Thyroid gland (tissue), 4 donors: ENCODE results near the gene DMD. TPM values are rescaled to one million over a fixed set of nuclear protein-coding genes. Genes with fewer than 3 reads are reported as not detected.

Experiments
- DNase-seq, 2 donors: peaks; one replicate each; pipeline ENCODE4 v3.0.0-alpha.2; 2019
- H3K27ac ChIP-seq, 3 donors: fragments of 200-600 bp; sonication (generic); 1 replicate in 2 of 3; 2 replicates in 1 of 3; pipeline ENCODE4 v1.5.1; 2016 to 2019; ENCODE audit warnings: mild to moderate bottlenecking in 1 of 3, moderate library complexity in 1 of 3
- H3K27me3 ChIP-seq: fragments of 200-600 bp; sonication (generic); one replicate; pipeline ENCODE4 v1.5.1; 2019
- H3K36me3 ChIP-seq, 2 donors: fragments of 200-600 bp; sonication (generic); one replicate each; pipeline ENCODE4 v1.5.1; 2016 to 2019
- H3K4me1 ChIP-seq, 2 donors: fragments of 200-600 bp; sonication (generic); one replicate each; pipeline ENCODE4 v1.5.1; 2017 to 2019
- H3K4me3 ChIP-seq, 3 donors: fragments of 200-600 bp; sonication (generic); replicated peaks in 1 of 3; 1 replicate in 2 of 3; 2 replicates in 1 of 3; pipeline ENCODE4 v1.5.1; 2016; ENCODE audit warnings: mild to moderate bottlenecking in 1 of 3
- H3K9me3 ChIP-seq: fragments of 200-600 bp; sonication (generic); one replicate; pipeline ENCODE4 v1.5.1; 2017
- CTCF ChIP-seq, 6 experiments: fragments of 200-600 bp in 3 of 6; fragments of 450-650 bp in 3 of 6; sonication (generic) in 3 of 6; IDR thresholded peaks; one replicate each; pipeline ENCODE4 v1.5.1; 2016 to 2019; ENCODE audit warnings: antibody characterized with exemption in 6 of 6, mild to moderate bottlenecking in 2 of 6, inconsistent platforms in 1 of 6, moderate library complexity in 1 of 6
- POLR2A ChIP-seq, 2 donors: fragments of 450-650 bp; IDR thresholded peaks; one replicate each; pipeline ENCODE4 v1.6.1; 2017; ENCODE audit warnings: antibody characterized with exemption in 2 of 2, mild to moderate bottlenecking in 2 of 2, moderate library complexity in 1 of 2
- WGBS, 2 donors: methylation state at CpG; one replicate each; pipeline ENCODE4 v1.1.5; 2017; 5-methylcytosine and 5-hydroxymethylcytosine counted together
- intact Hi-C: fragments of 100-400 bp; cut with DNase I; formaldehyde crosslinking; loops from one replicate; pipeline ENCODE4 v1.15.1; 2023
- total RNA-seq, 4 donors: library from RNA; depleted of rRNA; stranded (reverse); fragments of >200 nt; gene quantifications; one replicate each; pipeline ENCODE4 v1.2.3, GENCODE V29; 2016

The DMD gene
- total RNA-seq, 4 donors from 2014 or later: 16.5 to 24.0 (median 21.7) TPM

- peak; percentile 7 to 18 for DNase-seq
- WGBS, 2 donors: 24 to 30% methylated on average over 4 of the region's 4 CpGs
- no peaks in the 10 kb centered on the region for H3K4me1 ChIP-seq
- H3K4me3 ChIP-seq: no peak overlapping the region
- TF ChIP-seq POLR2A (IDR thresholded peaks at IDR 0.05) (no peak), CTCF (IDR thresholded peaks at IDR 0.05) (no peak)
- H3K36me3 ChIP-seq: no peaks in the 10 kb centered on the region
- intact Hi-C loops: no loop called here
- H3K9me3 ChIP-seq: no peaks in the 10 kb centered on the region
- no peaks in the 10 kb centered on the region for H3K27me3 ChIP-seq
- no peak overlapping the region for H3K27ac ChIP-seq
Measured at GRCh38 chrX:33183361-33183760, 28.0 kb downstream of the DMD start.

GRCh38 chrX:33178690-33179089 is 32.7 kb downstream of the DMD start:
- 91 to 95% methylated on average over 1 of the region's 1 CpG for WGBS, 2 donors
- TF ChIP-seq POLR2A (IDR thresholded peaks at IDR 0.05) (no peak), CTCF (IDR thresholded peaks at IDR 0.05) (no peak)
- Histone ChIP-seq H3K27ac (no peak overlapping the region), H3K36me3 (no peaks in the 10 kb centered on the region), H3K4me1 (no peaks in the 10 kb centered on the region), H3K9me3 (no peaks in the 10 kb centered on the region), H3K27me3 (no peaks in the 10 kb centered on the region), H3K4me3 (no peak overlapping the region)
- intact Hi-C loops: no loop called here
- DNase-seq: no peak

GRCh38 chrX:33178218-33178617 is 33.1 kb downstream of the DMD start:
- Histone ChIP-seq H3K36me3 (no peaks in the 10 kb centered on the region), H3K9me3 (no peaks in the 10 kb centered on the region), H3K27me3 (no peaks in the 10 kb centered on the region), H3K27ac (no peak overlapping the region), H3K4me3 (no peak overlapping the region), H3K4me1 (no peaks in the 10 kb centered on the region)
- no peak for TF ChIP-seq POLR2A (IDR thresholded peaks at IDR 0.05)
- no peak for TF ChIP-seq CTCF (IDR thresholded peaks at IDR 0.05)
- intact Hi-C loops: no loop called here
- WGBS, 2 donors: 91 to 94% methylated on average over 4 of the region's 4 CpGs
- DNase-seq: no peak

GRCh38 chrX:33175201-33175600 is 36.1 kb downstream of the DMD start:
- no peak overlapping the region for H3K4me3 ChIP-seq
- no peaks in the 10 kb centered on the region for H3K9me3 ChIP-seq
- DNase-seq: no peak
- 88 to 96% methylated on average over 1 of the region's 1 CpG for WGBS, 2 donors
- TF ChIP-seq POLR2A (IDR thresholded peaks at IDR 0.05): no peak
- no peak for TF ChIP-seq CTCF (IDR thresholded peaks at IDR 0.05)
- no peaks in the 10 kb centered on the region for H3K27me3 ChIP-seq
- H3K4me1 ChIP-seq: no peaks in the 10 kb centered on the region
- no peaks in the 10 kb centered on the region for H3K36me3 ChIP-seq
- H3K27ac ChIP-seq: no peak overlapping the region
- intact Hi-C loops: no loop called here

GRCh38 chrX:33171041-33171440 is 40.3 kb downstream of the DMD start:
- intact Hi-C loops: no loop called here
- Histone ChIP-seq H3K4me3 (no peak overlapping the region), H3K4me1 (no peaks in the 10 kb centered on the region), H3K27ac (no peak overlapping the region), H3K27me3 (no peaks in the 10 kb centered on the region), H3K36me3 (no peaks in the 10 kb centered on the region), H3K9me3 (no peaks in the 10 kb centered on the region)
- no peak for DNase-seq
- TF ChIP-seq POLR2A (IDR thresholded peaks at IDR 0.05): no peak
- 90 to 96% methylated on average over 2 of the region's 2 CpGs for WGBS, 2 donors

- no peak for DNase-seq
- H3K4me3 ChIP-seq: no peak overlapping the region
- H3K27ac ChIP-seq: no peak overlapping the region
- H3K9me3 ChIP-seq: no peaks in the 10 kb centered on the region
- TF ChIP-seq POLR2A (IDR thresholded peaks at IDR 0.05): no peak
- no peak for TF ChIP-seq CTCF (IDR thresholded peaks at IDR 0.05)
- intact Hi-C loops: no loop called here
- H3K36me3 ChIP-seq: no peaks in the 10 kb centered on the region
- H3K27me3 ChIP-seq: no peaks in the 10 kb centered on the region
- no peaks in the 10 kb centered on the region for H3K4me1 ChIP-seq
Measured at GRCh38 chrX:33161829-33162228, 49.5 kb downstream of the DMD start.
